HG03097 (cell line): ENCODE results near the gene PDPR.
A peak's percentile ranks its signal among the peaks of the same experiment; 100 is the strongest.
"Not testable (repeated sequence)": the region's sequence is repeated elsewhere in the genome, so short reads cannot be mapped to it uniquely, and the experiment has no call there.

Experiments
- ATAC-seq: cut with Tn5 transposase; IDR thresholded peaks from one replicate; pipeline ENCODE4 v1.9.1; 2021; ENCODE audit not compliant: unreplicated experiment, low FRiP score

PDPR gene

GRCh38 chr16:70113982-70114826 lies at the start of gene PDPR:
PDPR (plus strand) TSS chr16:70114332; CDS start chr16:70120493, 6,161 bp downstream.
- peak; percentile 94 for ATAC-seq

- ATAC-seq: not testable (repeated sequence)
Measured at GRCh38 chr16:70064841-70065370, 49.2 kb upstream of the PDPR start.

GRCh38 chr16:70065376-70065745 lies 48.8 kb upstream of the PDPR start:
- peak; percentile 28 for ATAC-seq

GRCh38 chr16:70065746-70066658 lies 48.1 kb upstream of the PDPR start:
- ATAC-seq: peak; percentile 88

- ATAC-seq: not testable (repeated sequence)
Measured at GRCh38 chr16:70066751-70067150, 47.4 kb upstream of the PDPR start.

GRCh38 chr16:70079081-70079480 lies 35.1 kb upstream of the PDPR start:
- not testable (repeated sequence) for ATAC-seq

- ATAC-seq: not testable (repeated sequence)
Measured at GRCh38 chr16:70081219-70081618, 32.9 kb upstream of the PDPR start.

- not testable (repeated sequence) for ATAC-seq
Measured at GRCh38 chr16:70083931-70084330, 30.2 kb upstream of the PDPR start.

GRCh38 chr16:70088160-70088559 lies 26.0 kb upstream of the PDPR start:
- ATAC-seq: not testable (repeated sequence)

GRCh38 chr16:70088877-70089276 lies 25.3 kb upstream of the PDPR start:
- not testable (repeated sequence) for ATAC-seq

- not testable (repeated sequence) for ATAC-seq
Measured at GRCh38 chr16:70089289-70089688, 24.8 kb upstream of the PDPR start.

- not testable (repeated sequence) for ATAC-seq
Measured at GRCh38 chr16:70091104-70091503, 23.0 kb upstream of the PDPR start.

- not testable (repeated sequence) for ATAC-seq
Measured at GRCh38 chr16:70094096-70094495, 20.0 kb upstream of the PDPR start.

- not testable (repeated sequence) for ATAC-seq
Measured at GRCh38 chr16:70109583-70110279, 4.4 kb upstream of the PDPR start.

GRCh38 chr16:70112162-70112561 lies 2.0 kb upstream of the PDPR start:
- not testable (repeated sequence) for ATAC-seq

GRCh38 chr16:70113599-70113981 lies 542 bp upstream of the PDPR start:
- peak; percentile 16 for ATAC-seq

- ATAC-seq: not testable (repeated sequence)
Measured at GRCh38 chr16:70118354-70118753, 4.2 kb downstream of the PDPR start.

GRCh38 chr16:70118776-70119175 lies 4.6 kb downstream of the PDPR start:
- ATAC-seq: not testable (repeated sequence)

GRCh38 chr16:70120398-70120797 lies 6.3 kb downstream of the PDPR start:
- ATAC-seq: not testable (repeated sequence)

- ATAC-seq: not testable (repeated sequence)
Measured at GRCh38 chr16:70123822-70124221, 9.7 kb downstream of the PDPR start.
